SK-N-SH (cell line): Measurements from ENCODE around the gene FAM169A.
"Not testable (repeated sequence)": the region's sequence is repeated elsewhere in the genome, so short reads cannot be mapped to it uniquely, and the experiment has no call there.

Experiments used
- SMC3 ChIP-seq: IDR thresholded peaks from 2 replicates; pipeline ENCODE4 v1.6.1; 2012; ENCODE audit warnings: low read depth, low read length, improper control_type of control experiment
- TF ChIP-seq, protein P1 (sequence below): fragments of 200-600 bp; sonication (generic); IDR thresholded peaks from 2 replicates; pipeline ENCODE4 v1.6.1; 2017; ENCODE audit warnings: antibody characterized with exemption, mild to moderate bottlenecking, moderate library complexity

DNA sequence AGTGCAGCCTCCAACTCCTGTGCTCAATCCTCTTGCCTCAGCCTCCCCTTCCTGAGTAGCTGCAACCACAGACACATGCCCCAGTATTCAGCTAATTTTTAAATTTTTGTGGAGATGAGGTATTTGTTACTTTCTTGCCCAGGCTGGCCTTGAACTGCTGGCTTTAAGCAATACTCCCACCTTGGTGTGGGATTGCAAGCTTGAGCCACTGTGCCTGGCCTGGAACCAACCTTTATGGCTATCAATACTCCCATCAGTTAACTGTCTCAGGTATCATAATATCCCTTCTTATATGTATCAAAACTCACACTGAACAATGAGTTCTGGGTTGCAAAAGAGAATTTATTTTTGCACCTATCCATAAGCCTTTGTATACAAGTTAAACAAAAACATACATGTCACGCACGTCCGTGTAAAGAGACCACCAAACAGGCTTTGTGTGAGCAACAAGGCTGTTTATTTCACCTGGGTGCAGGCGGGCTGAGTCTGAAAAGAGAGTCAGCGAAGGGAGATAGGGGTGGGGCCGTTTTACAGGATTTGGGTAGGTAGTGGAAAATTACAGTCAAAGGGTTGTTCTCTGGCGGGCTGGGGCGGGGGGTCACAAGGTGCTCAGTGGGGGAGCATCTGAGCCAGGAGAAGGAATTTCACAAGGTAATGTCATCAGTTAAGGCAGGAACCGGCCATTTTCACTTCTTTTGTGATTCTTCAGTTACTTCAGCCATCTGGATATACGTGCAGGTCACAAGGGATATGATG lies 16.4 kb upstream of the FAM169A start:
- not testable (repeated sequence) for TF ChIP-seq SMC3
- TF ChIP-seq, protein P1, sequence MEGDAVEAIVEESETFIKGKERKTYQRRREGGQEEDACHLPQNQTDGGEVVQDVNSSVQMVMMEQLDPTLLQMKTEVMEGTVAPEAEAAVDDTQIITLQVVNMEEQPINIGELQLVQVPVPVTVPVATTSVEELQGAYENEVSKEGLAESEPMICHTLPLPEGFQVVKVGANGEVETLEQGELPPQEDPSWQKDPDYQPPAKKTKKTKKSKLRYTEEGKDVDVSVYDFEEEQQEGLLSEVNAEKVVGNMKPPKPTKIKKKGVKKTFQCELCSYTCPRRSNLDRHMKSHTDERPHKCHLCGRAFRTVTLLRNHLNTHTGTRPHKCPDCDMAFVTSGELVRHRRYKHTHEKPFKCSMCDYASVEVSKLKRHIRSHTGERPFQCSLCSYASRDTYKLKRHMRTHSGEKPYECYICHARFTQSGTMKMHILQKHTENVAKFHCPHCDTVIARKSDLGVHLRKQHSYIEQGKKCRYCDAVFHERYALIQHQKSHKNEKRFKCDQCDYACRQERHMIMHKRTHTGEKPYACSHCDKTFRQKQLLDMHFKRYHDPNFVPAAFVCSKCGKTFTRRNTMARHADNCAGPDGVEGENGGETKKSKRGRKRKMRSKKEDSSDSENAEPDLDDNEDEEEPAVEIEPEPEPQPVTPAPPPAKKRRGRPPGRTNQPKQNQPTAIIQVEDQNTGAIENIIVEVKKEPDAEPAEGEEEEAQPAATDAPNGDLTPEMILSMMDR: not testable (repeated sequence)
